Tibial nerve (tissue), 4 donors: ENCODE data around the gene DCP1B.

Experiments used
- EP300 ChIP-seq, 2 donors: sonication (generic); formaldehyde crosslinking; IDR thresholded peaks; one replicate each; pipeline ENCODE4 v1.6.1; 2017; ENCODE audit warnings: antibody characterized with exemption in 2 of 2, mild to moderate bottlenecking in 1 of 2
- POLR2A ChIP-seq, 2 donors: fragments of 450-650 bp; IDR thresholded peaks; one replicate each; pipeline ENCODE4 v1.6.1; 2017; ENCODE audit warnings: antibody characterized with exemption in 2 of 2, mild to moderate bottlenecking in 2 of 2, moderate library complexity in 2 of 2
- TF ChIP-seq, protein P1 (sequence below), 5 experiments: fragments of 200-600 bp in 3 of 5; fragments of 450-650 bp in 2 of 5; sonication (generic) in 3 of 5; IDR thresholded peaks; one replicate each; pipeline ENCODE4 v1.5.1; 2016 to 2019; ENCODE audit warnings: antibody characterized with exemption in 5 of 5, mild to moderate bottlenecking in 3 of 5, moderate library complexity in 2 of 5

DNA sequence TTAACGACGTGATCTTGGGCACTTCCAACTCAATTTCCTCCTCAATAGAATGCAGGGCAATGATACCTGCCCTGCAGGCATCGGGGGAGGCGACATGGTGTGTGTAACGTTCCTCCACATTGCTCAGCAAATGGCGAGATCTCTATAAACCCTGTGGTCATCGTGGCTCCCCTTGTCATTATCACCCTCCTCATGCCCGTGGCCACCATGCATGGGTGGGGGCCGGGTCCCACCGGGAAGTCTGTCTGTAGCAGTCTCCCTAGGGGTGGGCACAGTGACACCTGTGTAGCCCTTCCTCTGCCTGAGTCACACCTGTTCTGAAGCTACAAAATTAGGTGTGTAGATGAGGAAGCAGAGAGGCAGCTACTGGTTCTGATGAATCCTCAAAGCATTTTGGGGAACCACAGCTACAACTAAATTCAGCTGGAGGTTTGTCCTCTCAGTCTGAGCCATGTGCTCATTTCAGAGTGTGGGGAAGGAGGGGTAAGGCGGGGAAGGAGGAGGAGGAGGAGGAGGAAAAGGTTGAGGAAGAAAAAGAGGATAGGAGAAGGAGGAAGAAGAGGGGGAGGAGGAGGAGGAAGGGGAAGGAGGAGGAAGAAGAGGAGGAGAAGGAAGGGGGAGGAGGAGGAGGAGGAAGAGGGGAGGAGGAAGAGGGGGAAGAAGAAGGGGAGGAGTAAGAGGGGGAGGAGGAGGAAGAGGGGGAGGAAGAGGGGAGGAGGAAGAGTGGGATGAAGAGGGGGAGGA, 74.8 kb downstream of the DCP1B start:
- TF ChIP-seq, protein P1, sequence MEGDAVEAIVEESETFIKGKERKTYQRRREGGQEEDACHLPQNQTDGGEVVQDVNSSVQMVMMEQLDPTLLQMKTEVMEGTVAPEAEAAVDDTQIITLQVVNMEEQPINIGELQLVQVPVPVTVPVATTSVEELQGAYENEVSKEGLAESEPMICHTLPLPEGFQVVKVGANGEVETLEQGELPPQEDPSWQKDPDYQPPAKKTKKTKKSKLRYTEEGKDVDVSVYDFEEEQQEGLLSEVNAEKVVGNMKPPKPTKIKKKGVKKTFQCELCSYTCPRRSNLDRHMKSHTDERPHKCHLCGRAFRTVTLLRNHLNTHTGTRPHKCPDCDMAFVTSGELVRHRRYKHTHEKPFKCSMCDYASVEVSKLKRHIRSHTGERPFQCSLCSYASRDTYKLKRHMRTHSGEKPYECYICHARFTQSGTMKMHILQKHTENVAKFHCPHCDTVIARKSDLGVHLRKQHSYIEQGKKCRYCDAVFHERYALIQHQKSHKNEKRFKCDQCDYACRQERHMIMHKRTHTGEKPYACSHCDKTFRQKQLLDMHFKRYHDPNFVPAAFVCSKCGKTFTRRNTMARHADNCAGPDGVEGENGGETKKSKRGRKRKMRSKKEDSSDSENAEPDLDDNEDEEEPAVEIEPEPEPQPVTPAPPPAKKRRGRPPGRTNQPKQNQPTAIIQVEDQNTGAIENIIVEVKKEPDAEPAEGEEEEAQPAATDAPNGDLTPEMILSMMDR (IDR thresholded peaks at IDR 0.05): no peak
- no peak for TF ChIP-seq POLR2A (IDR thresholded peaks at IDR 0.05)
- TF ChIP-seq EP300 (IDR thresholded peaks at IDR 0.05): no peak
